IMR-90 (cell line): ENCODE measurements around the gene KCNH2. TPM values are rescaled to one million over a fixed set of nuclear protein-coding genes. Genes with fewer than 3 reads are reported as not detected.

Experiments
- ATAC-seq: fragments of 200-7000 bp; cut with Tn5 transposase; 2 replicates; pipeline ENCODE4 v1.9.1; 2020; ENCODE audit warnings: low read depth, mild to moderate bottlenecking, moderate library complexity
- BruUV-seq: library from RNA; stranded (reverse); fragments of 400-500 nt; replicated peaks from 2 replicates; lab custom pipeline; 2021; lab: Mats Ljungman, UMichigan
- CTCF ChIA-PET: fragments of 300-600 bp; formaldehyde crosslinking; extraction: SDS; loops from one replicate; lab custom pipeline; 2021; ENCODE audit warnings: antibody characterized with exemption; lab: Yijun Ruan, JAX
- POLR2A ChIA-PET: fragments of 300-600 bp; sonication (Branson Sonifier 250); formaldehyde crosslinking; loops from one replicate; lab custom pipeline; 2022; ENCODE audit warnings: antibody characterized with exemption; ENCODE audit not compliant: unreplicated experiment; lab: Charles Lee
- DNase-seq: peaks from one replicate; pipeline ENCODE4 v3.0.0; 2013
- H2AFZ ChIP-seq: replicated peaks from 2 replicates; pipeline ENCODE3; 2013; ENCODE audit warnings: low read length, mild to moderate bottlenecking; ENCODE audit not compliant: poor library complexity
- H2AK5ac ChIP-seq: 2 replicates; pipeline ENCODE4 v1.6.1; 2013; ENCODE audit warnings: low read depth, low read length, inconsistent platforms
- H2AK9ac ChIP-seq: replicated peaks from 2 replicates; pipeline ENCODE3; 2013; ENCODE audit warnings: mild to moderate bottlenecking, low read depth, low read length, moderate library complexity; ENCODE audit not compliant: poor library complexity
- H2BK120ac ChIP-seq: 2 replicates; pipeline ENCODE4 v1.6.1; 2013; ENCODE audit warnings: low read depth, low read length, inconsistent platforms
- H2BK15ac ChIP-seq: 3 replicates; pipeline ENCODE4 v1.6.1; 2013; ENCODE audit warnings: low read depth, low read length, inconsistent platforms
- H2BK20ac ChIP-seq: 2 replicates; pipeline ENCODE4 v1.6.1; 2013; ENCODE audit warnings: low read depth, mild to moderate bottlenecking, inconsistent platforms, low read length, moderate library complexity
- H2BK5ac ChIP-seq: 2 replicates; pipeline ENCODE4 v1.6.1; 2013; ENCODE audit warnings: mild to moderate bottlenecking, low read depth, low read length, inconsistent platforms; ENCODE audit not compliant: poor library complexity, severe bottlenecking
- H3K14ac ChIP-seq: replicated peaks from 2 replicates; pipeline ENCODE4 v1.6.1; 2013; ENCODE audit warnings: low read depth, low read length, inconsistent platforms
- H3K18ac ChIP-seq: 2 replicates; pipeline ENCODE4 v1.6.1; 2013; ENCODE audit warnings: low read depth, low read length, control low read depth
- H3K23ac ChIP-seq: 2 replicates; pipeline ENCODE4 v1.6.1; 2013; ENCODE audit warnings: low read depth, low read length, inconsistent platforms
- H3K27ac ChIP-seq: 2 replicates; pipeline ENCODE4 v1.5.1; 2013; ENCODE audit warnings: mild to moderate bottlenecking, control low read depth, low read length; ENCODE audit not compliant: insufficient read depth
- H3K27me3 ChIP-seq: 2 replicates; pipeline ENCODE4 v1.6.1; 2013; ENCODE audit warnings: low read length; ENCODE audit not compliant: control insufficient read depth, insufficient read depth
- H3K36me3 ChIP-seq: 2 replicates; pipeline ENCODE4 v1.6.1; 2013; ENCODE audit warnings: low read length, mixed read lengths; ENCODE audit not compliant: control insufficient read depth, insufficient read depth
- H3K4ac ChIP-seq: 2 replicates; pipeline ENCODE4 v1.6.1; 2013; ENCODE audit warnings: low read depth, low read length, inconsistent platforms
- H3K4me1 ChIP-seq: 2 replicates; pipeline ENCODE4 v1.6.1; 2013; ENCODE audit warnings: low read length, mixed read lengths; ENCODE audit not compliant: control insufficient read depth, insufficient read depth
- H3K4me2 ChIP-seq: 2 replicates; pipeline ENCODE4 v1.6.1; 2013; ENCODE audit warnings: low read depth, mild to moderate bottlenecking, control low read depth, low read length, moderate library complexity
- H3K4me3 ChIP-seq: 2 replicates; pipeline ENCODE4 v1.5.1; 2013; ENCODE audit warnings: low read depth, mild to moderate bottlenecking, control low read depth, low read length, moderate library complexity; ENCODE audit not compliant: insufficient read depth
- H3K56ac ChIP-seq: 2 replicates; pipeline ENCODE4 v1.6.1; 2013; ENCODE audit warnings: low read length, inconsistent platforms; ENCODE audit not compliant: insufficient read depth; ENCODE audit errors: extremely low read depth
- H3K79me1 ChIP-seq, 2 experiments: 2 replicates each; pipeline ENCODE4 v1.6.1; 2013; ENCODE audit warnings: low read length in 2 of 2, inconsistent platforms in 1 of 2, low read depth in 1 of 2
- H3K9ac ChIP-seq: 2 replicates; pipeline ENCODE4 v1.6.1; 2013; ENCODE audit warnings: low read depth, low read length, control low read depth
- H3K9me1 ChIP-seq: 2 replicates; pipeline ENCODE4 v1.6.1; 2013; ENCODE audit warnings: low read length, inconsistent platforms; ENCODE audit not compliant: insufficient read depth
- H3K9me3 ChIP-seq: 2 replicates; pipeline ENCODE4 v1.6.1; 2013; ENCODE audit warnings: low read length; ENCODE audit not compliant: control insufficient read depth, insufficient read depth
- H4K20me1 ChIP-seq: 2 replicates; pipeline ENCODE4 v1.6.1; 2013; ENCODE audit warnings: low read length, inconsistent platforms; ENCODE audit not compliant: insufficient read depth
- H4K5ac ChIP-seq: 2 replicates; pipeline ENCODE4 v1.6.1; 2013; ENCODE audit warnings: mild to moderate bottlenecking, low read depth, low read length, control low read depth
- H4K8ac ChIP-seq, 2 experiments: 2 replicates each; pipeline ENCODE4 v1.6.1; 2013; ENCODE audit warnings: low read depth in 2 of 2, low read length in 2 of 2, control low read depth in 1 of 2, inconsistent platforms in 1 of 2
- H4K91ac ChIP-seq: 2 replicates; pipeline ENCODE4 v1.6.1; 2013; ENCODE audit warnings: low read depth, low read length, inconsistent platforms; ENCODE audit not compliant: insufficient read depth
- BHLHE40 ChIP-seq: fragments of 150-350 bp; IDR thresholded peaks from 2 replicates; pipeline ENCODE4 v1.6.1; 2016; ENCODE audit warnings: mild to moderate bottlenecking, low read depth, low read length
- CEBPB ChIP-seq: IDR thresholded peaks from 2 replicates; pipeline ENCODE4 v1.6.1; 2012; ENCODE audit warnings: low read depth, low read length, improper control_type of control experiment
- CHD1 ChIP-seq: IDR thresholded peaks from 2 replicates; pipeline ENCODE4 v1.6.1; 2012; ENCODE audit warnings: low read depth, low read length, improper control_type of control experiment
- FOS ChIP-seq: fragments of 150-350 bp; IDR thresholded peaks from 2 replicates; pipeline ENCODE4 v1.6.1; 2016; ENCODE audit warnings: low read depth, low read length
- MAFK ChIP-seq: IDR thresholded peaks from 2 replicates; pipeline ENCODE4 v1.6.1; 2012; ENCODE audit warnings: low read depth, low read length, improper control_type of control experiment
- MAZ ChIP-seq: IDR thresholded peaks from 2 replicates; pipeline ENCODE4 v1.6.1; 2012; ENCODE audit warnings: low read depth, mild to moderate bottlenecking, low read length, improper control_type of control experiment, moderate library complexity, borderline replicate concordance
- MXI1 ChIP-seq: IDR thresholded peaks from 2 replicates; pipeline ENCODE4 v1.6.1; 2012; ENCODE audit warnings: low read depth, mild to moderate bottlenecking, low read length, moderate library complexity, borderline replicate concordance
- NFE2L2 ChIP-seq: fragments of 150-350 bp; IDR thresholded peaks from 2 replicates; pipeline ENCODE4 v1.6.1; 2016; ENCODE audit warnings: low read depth, mild to moderate bottlenecking, low read length
- POLR2A ChIP-seq: IDR thresholded peaks from 2 replicates; pipeline ENCODE4 v1.6.1; 2012; ENCODE audit warnings: mild to moderate bottlenecking, low read depth, low read length
- RAD21 ChIP-seq: IDR thresholded peaks from 2 replicates; pipeline ENCODE4 v1.6.1; 2012; ENCODE audit warnings: low read length, improper control_type of control experiment
- RCOR1 ChIP-seq: IDR thresholded peaks from 2 replicates; pipeline ENCODE4 v1.6.1; 2012; ENCODE audit warnings: mild to moderate bottlenecking, low read length, improper control_type of control experiment; ENCODE audit not compliant: insufficient replicate concordance
- RFX5 ChIP-seq: IDR thresholded peaks from 2 replicates; pipeline ENCODE4 v1.8.0; 2012; ENCODE audit warnings: low read depth, mild to moderate bottlenecking, low read length, moderate library complexity
- SMC3 ChIP-seq: fragments of 150-350 bp; IDR thresholded peaks from 2 replicates; pipeline ENCODE4 v1.6.1; 2016; ENCODE audit warnings: low read depth, mild to moderate bottlenecking, antibody characterized with exemption, low read length, moderate library complexity
- WGBS, 2 experiments: methylation state at CpG; one replicate each; pipeline versions ENCODE4 v1.1.5 to v1.1.7; 2013; ENCODE audit warnings: missing lambda C conversion rate in 2 of 2; ENCODE audit not compliant: insufficient read length in 1 of 2; ENCODE audit errors: extremely low coverage in 2 of 2; 5-methylcytosine and 5-hydroxymethylcytosine counted together
- dilution Hi-C: fragments of 300-500 bp; cut with HindIII; formaldehyde crosslinking; loops from one replicate; pipeline ENCODE4 v1.14.3; 2018; ENCODE audit warnings: low sequenced_read_pairs; ENCODE audit not compliant: unreplicated experiment
- in situ Hi-C: fragments of 300-500 bp; cut with MboI; formaldehyde crosslinking; loops from 3 replicates; pipeline ENCODE4 v1.14.3; 2019; ENCODE audit warnings: low sequenced_read_pairs, inconsistent platforms, mixed read lengths
- intact Hi-C: fragments of 100-400 bp; cut with micrococcal nuclease; formaldehyde crosslinking; loops from 2 replicates; pipeline ENCODE4 v1.10.0; 2022
- polyA plus RNA-seq, 3 experiments: library from polyadenylated mRNA; depleted of rRNA; stranded (reverse); fragments of >200 nt; gene quantifications; 2 replicates each; pipeline ENCODE4 v1.2.3, GENCODE V29; 2012; ENCODE audit warnings: low replicate concordance in 1 of 3
- total RNA-seq: library from RNA; depleted of rRNA; stranded (reverse); fragments of >200 nt; gene quantifications from 2 replicates; pipeline ENCODE4 v1.2.3, GENCODE V29; 2012
- TF ChIP-seq, protein P1 (sequence below): conservative IDR thresholded peaks from 2 replicates; pipeline ENCODE4 v1.5.1; 2012; ENCODE audit warnings: mild to moderate bottlenecking, low read depth, low read length, improper control_type of control experiment
- TF ChIP-seq, protein P2 (sequence below): fragments of 150-350 bp; IDR thresholded peaks from 2 replicates; pipeline ENCODE4 v1.6.1; 2017; ENCODE audit warnings: mild to moderate bottlenecking, antibody characterized with exemption, low read length, low read depth
- TF ChIP-seq, protein P3 (sequence below): fragments of 150-350 bp; IDR thresholded peaks from 2 replicates; pipeline ENCODE4 v1.6.1; 2016; ENCODE audit warnings: low read depth, mild to moderate bottlenecking, low read length, moderate library complexity, borderline replicate concordance

The KCNH2 gene
- total and polyA plus RNA-seq, 2 of the 4 experiments (the other 2 are of a cell fraction) = 0.90 to 2.1 TPM

DNA sequence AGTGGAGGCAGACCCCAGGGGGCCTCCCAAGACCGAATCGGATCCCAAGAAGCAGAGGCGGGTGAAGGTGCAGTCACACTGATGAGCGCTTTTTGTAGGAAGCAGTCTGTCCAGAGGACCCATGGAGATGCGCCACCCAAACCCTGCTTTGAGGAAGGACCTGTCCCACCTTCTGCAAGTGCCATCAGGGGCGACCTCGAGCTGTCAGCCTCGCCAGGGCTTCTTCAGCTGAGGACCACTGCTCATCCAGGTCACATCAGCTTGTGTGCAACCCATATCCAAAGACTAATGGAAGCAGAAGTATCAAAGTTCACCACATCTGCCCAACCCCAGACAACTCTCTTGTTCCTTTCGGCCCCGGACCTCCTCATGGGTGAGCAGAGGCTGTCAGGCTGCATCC lies 61.5 kb downstream of the KCNH2 start:
- no peak overlapping the region for H2AK9ac ChIP-seq
- H3K9me1 ChIP-seq = no peaks in the 10 kb centered on the region
- no peak overlapping the region for H4K5ac ChIP-seq
- H2BK120ac ChIP-seq = no peak overlapping the region
- H4K8ac ChIP-seq = no peak overlapping the region
- H3K36me3 ChIP-seq = no peaks in the 10 kb centered on the region
- H4K91ac ChIP-seq = no peak overlapping the region
- no peak overlapping the region for H3K4ac ChIP-seq
- no peak for ATAC-seq
- H3K4me3 ChIP-seq = no peak overlapping the region
- no peak for DNase-seq
- H3K9ac ChIP-seq = no peak overlapping the region
- H3K23ac ChIP-seq = no peak overlapping the region
- H2BK15ac ChIP-seq = no peak overlapping the region
- intact Hi-C loops = no loop called here
- POLR2A ChIA-PET = no interaction called here
- 89% methylated on average over 4 of the region's 10 CpGs; no CpG with 5 or more reads in 1 of the 2 experiments for WGBS, 2 experiments
- no peak overlapping the region for H2BK20ac ChIP-seq
- peaks cover 27% of the 10 kb centered on the region for H3K27me3 ChIP-seq
- CTCF ChIA-PET = no interaction called here
- dilution Hi-C loops = no loop called here
- no peaks in the 10 kb centered on the region for H3K4me1 ChIP-seq
- H2BK5ac ChIP-seq = no peak overlapping the region
- no peaks in the 10 kb centered on the region for H3K79me1 ChIP-seq
- H3K14ac ChIP-seq = no peak overlapping the region
- H3K27ac ChIP-seq = no peak overlapping the region
- no peaks in the 10 kb centered on the region for H4K20me1 ChIP-seq
- H3K9me3 ChIP-seq = no peaks in the 10 kb centered on the region
- no peak overlapping the region for H2AFZ ChIP-seq
- TF ChIP-seq, protein P1, sequence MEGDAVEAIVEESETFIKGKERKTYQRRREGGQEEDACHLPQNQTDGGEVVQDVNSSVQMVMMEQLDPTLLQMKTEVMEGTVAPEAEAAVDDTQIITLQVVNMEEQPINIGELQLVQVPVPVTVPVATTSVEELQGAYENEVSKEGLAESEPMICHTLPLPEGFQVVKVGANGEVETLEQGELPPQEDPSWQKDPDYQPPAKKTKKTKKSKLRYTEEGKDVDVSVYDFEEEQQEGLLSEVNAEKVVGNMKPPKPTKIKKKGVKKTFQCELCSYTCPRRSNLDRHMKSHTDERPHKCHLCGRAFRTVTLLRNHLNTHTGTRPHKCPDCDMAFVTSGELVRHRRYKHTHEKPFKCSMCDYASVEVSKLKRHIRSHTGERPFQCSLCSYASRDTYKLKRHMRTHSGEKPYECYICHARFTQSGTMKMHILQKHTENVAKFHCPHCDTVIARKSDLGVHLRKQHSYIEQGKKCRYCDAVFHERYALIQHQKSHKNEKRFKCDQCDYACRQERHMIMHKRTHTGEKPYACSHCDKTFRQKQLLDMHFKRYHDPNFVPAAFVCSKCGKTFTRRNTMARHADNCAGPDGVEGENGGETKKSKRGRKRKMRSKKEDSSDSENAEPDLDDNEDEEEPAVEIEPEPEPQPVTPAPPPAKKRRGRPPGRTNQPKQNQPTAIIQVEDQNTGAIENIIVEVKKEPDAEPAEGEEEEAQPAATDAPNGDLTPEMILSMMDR = no peak
- TF ChIP-seq POLR2A (no peak), CHD1 (no peak), BHLHE40 (no peak), FOS (no peak), MAZ (no peak), NFE2L2 (no peak), SMC3 (no peak), MAFK (no peak), RFX5 (no peak), CEBPB (no peak), RCOR1 (no peak), RAD21 (no peak), MXI1 (no peak)
- TF ChIP-seq, protein P2, sequence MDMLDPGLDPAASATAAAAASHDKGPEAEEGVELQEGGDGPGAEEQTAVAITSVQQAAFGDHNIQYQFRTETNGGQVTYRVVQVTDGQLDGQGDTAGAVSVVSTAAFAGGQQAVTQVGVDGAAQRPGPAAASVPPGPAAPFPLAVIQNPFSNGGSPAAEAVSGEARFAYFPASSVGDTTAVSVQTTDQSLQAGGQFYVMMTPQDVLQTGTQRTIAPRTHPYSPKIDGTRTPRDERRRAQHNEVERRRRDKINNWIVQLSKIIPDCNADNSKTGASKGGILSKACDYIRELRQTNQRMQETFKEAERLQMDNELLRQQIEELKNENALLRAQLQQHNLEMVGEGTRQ = no peak
- TF ChIP-seq, protein P3, sequence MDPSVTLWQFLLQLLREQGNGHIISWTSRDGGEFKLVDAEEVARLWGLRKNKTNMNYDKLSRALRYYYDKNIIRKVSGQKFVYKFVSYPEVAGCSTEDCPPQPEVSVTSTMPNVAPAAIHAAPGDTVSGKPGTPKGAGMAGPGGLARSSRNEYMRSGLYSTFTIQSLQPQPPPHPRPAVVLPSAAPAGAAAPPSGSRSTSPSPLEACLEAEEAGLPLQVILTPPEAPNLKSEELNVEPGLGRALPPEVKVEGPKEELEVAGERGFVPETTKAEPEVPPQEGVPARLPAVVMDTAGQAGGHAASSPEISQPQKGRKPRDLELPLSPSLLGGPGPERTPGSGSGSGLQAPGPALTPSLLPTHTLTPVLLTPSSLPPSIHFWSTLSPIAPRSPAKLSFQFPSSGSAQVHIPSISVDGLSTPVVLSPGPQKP = no peak
- no peak overlapping the region for H3K18ac ChIP-seq
- in situ Hi-C loops = no loop called here
- no peak overlapping the region for H3K56ac ChIP-seq
- H3K4me2 ChIP-seq = no peak overlapping the region
- H2AK5ac ChIP-seq = no peak overlapping the region
- no TSS peak for BruUV-seq
